BJ (cell line): ENCODE results near the gene C9orf153. TPM values are rescaled to one million over a fixed set of nuclear protein-coding genes. Genes with fewer than 3 reads are reported as not detected.
A peak's percentile ranks its signal among the peaks of the same experiment; 100 is the strongest.

Experiments
- CTCF ChIA-PET: fragments of 350-600 bp; formaldehyde crosslinking; extraction: SDS; loops from one replicate; lab custom pipeline; 2021; ENCODE audit warnings: antibody characterized with exemption, inconsistent platforms; lab: Yijun Ruan, JAX
- POLR2A ChIA-PET: fragments of 300-600 bp; sonication (Branson Sonifier 250); formaldehyde crosslinking; extraction: SDS; loops from one replicate; lab custom pipeline; 2021; ENCODE audit warnings: antibody characterized with exemption; lab: Charles Lee
- DNase-seq: peaks from one replicate; pipeline ENCODE4 v3.0.0-alpha.2; 2011; ENCODE audit warnings: low read depth
- H3K27me3 ChIP-seq: 2 replicates; pipeline ENCODE4 v1.6.0; 2011; ENCODE audit warnings: low read length; ENCODE audit not compliant: control insufficient read depth, insufficient read depth
- H3K36me3 ChIP-seq: 2 replicates; pipeline ENCODE4 v1.5.1; 2011; ENCODE audit warnings: low read length; ENCODE audit not compliant: control insufficient read depth, insufficient read depth
- H3K4me3 ChIP-seq: 2 replicates; pipeline ENCODE4 v1.5.1; 2011; ENCODE audit warnings: low read depth, mild to moderate bottlenecking, control low read depth, low read length
- CTCF ChIP-seq: IDR thresholded peaks from 2 replicates; pipeline ENCODE4 v1.5.1; 2011; ENCODE audit warnings: low read depth, mild to moderate bottlenecking, control low read depth, inconsistent platforms, low read length, moderate library complexity; ENCODE audit not compliant: insufficient read depth
- polyA plus RNA-seq: library from polyadenylated mRNA; depleted of rRNA; stranded (reverse); fragments of >200 nt; gene quantifications from 2 replicates; pipeline ENCODE4 v1.2.3, GENCODE V29; 2011

Gene C9orf153
- polyA plus RNA-seq, 1 experiment = not detected

GRCh38 chr9:86285261-86285660, 25.8 kb upstream of the C9orf153 start:
- no peak overlapping the region for H3K4me3 ChIP-seq
- H3K27me3 ChIP-seq = no peaks in the 10 kb centered on the region
- H3K36me3 ChIP-seq = no peaks in the 10 kb centered on the region
- TF ChIP-seq CTCF = no peak
- ChIA-PET CTCF (interaction anchor here (1.5 kb wide), 1 partner anchor 14 kb away, joined by 3 read pairs; no protein-coding TSS in a partner anchor), POLR2A (no interaction called here)
- no peak for DNase-seq

GRCh38 chr9:86282979-86283535, 23.6 kb upstream of the C9orf153 start:
- H3K4me3 ChIP-seq = peak overlapping the region; percentile 74
- H3K36me3 ChIP-seq = 0 out of 2 replicates have a peak, but pooled peaks cover 3% of the 10 kb centered on the region
- peak; percentile 75 for DNase-seq
- no peaks in the 10 kb centered on the region for H3K27me3 ChIP-seq
- TF ChIP-seq CTCF = no peak
- POLR2A ChIA-PET = interaction anchor here (0.6 kb wide), 1 partner anchor 33 kb away, joined by 3 read pairs; no protein-coding TSS in a partner anchor
- CTCF ChIA-PET = interaction anchor here (0.8 kb wide), 1 partner anchor 81 kb away, joined by 3 read pairs; no protein-coding TSS in a partner anchor

GRCh38 chr9:86282077-86282978, 22.9 kb upstream of the C9orf153 start, which contains the start of gene ISCA1:
ISCA1 (minus strand) TSS chr9:86282538; CDS start chr9:86282458, 80 bp downstream.
- H3K27me3 ChIP-seq = no peaks in the 10 kb centered on the region
- TF ChIP-seq CTCF = no peak
- POLR2A ChIA-PET = interaction anchor here (0.5 to 0.6 kb wide), 2 partner anchors 24 to 34 kb away, joined by 3 read pairs; no protein-coding TSS in a partner anchor
- H3K36me3 ChIP-seq = 0 out of 2 replicates have a peak, but pooled peaks cover 3% of the 10 kb centered on the region
- CTCF ChIA-PET = interaction anchor here (0.6 to 0.8 kb wide), 2 partner anchors 80 to 1020 kb away, joined by 3 read pairs; no protein-coding TSS in a partner anchor
- DNase-seq = peak; percentile 40
- peak within 1 kb of the TSS; percentile 74 for H3K4me3 ChIP-seq

GRCh38 chr9:86281593-86282076, 22.2 kb upstream of the C9orf153 start:
- ChIA-PET CTCF (no interaction called here), POLR2A (no interaction called here)
- no peak for TF ChIP-seq CTCF
- 0 out of 2 replicates have a peak, but pooled peaks cover 3% of the 10 kb centered on the region for H3K36me3 ChIP-seq
- no peak for DNase-seq
- H3K4me3 ChIP-seq = peak overlapping the region; percentile 74
- H3K27me3 ChIP-seq = no peaks in the 10 kb centered on the region

- Histone ChIP-seq H3K36me3 (0 out of 2 replicates have a peak, but pooled peaks cover 3% of the 10 kb centered on the region), H3K27me3 (no peaks in the 10 kb centered on the region), H3K4me3 (no peak overlapping the region)
- CTCF ChIA-PET = interaction anchor here (1.3 kb wide), 1 partner anchor 78 kb away, joined by 3 read pairs; no protein-coding TSS in a partner anchor
- TF ChIP-seq CTCF = no peak
- DNase-seq = no peak
- POLR2A ChIA-PET = no interaction called here
These were observed 21.1 kb upstream of the C9orf153 start for GRCh38 chr9:86280580-86280979.
